ENCODE results near the gene MAN1A1.

The MAN1A1 gene

GRCh38 chr6:119333063-119333609 lies 16.4 kb downstream of the MAN1A1 start:
- TF ChIP-seq CTCF (IDR thresholded peaks at IDR 0.05; ENCODE audit: low read depth, low read length, missing control alignments): no peak
- H3K4me3 ChIP-seq (ENCODE audit: low read depth, low read length): no peak overlapping the region
- DNase-seq (ENCODE audit: low read depth): no peak

GRCh38 chr6:119331663-119332286 lies 17.8 kb downstream of the MAN1A1 start:
- no peak overlapping the region for H3K4me3 ChIP-seq (ENCODE audit: low read depth, low read length)
- no peak for DNase-seq (ENCODE audit: low read depth)
- no peak for TF ChIP-seq CTCF (IDR thresholded peaks at IDR 0.05; ENCODE audit: low read depth, low read length, missing control alignments)

- H3K4me3 ChIP-seq (ENCODE audit: low read depth, low read length): no peak overlapping the region
- TF ChIP-seq CTCF (IDR thresholded peaks at IDR 0.05; ENCODE audit: low read depth, low read length, missing control alignments): no peak
- no peak for DNase-seq (ENCODE audit: low read depth)
These were observed 18.9 kb downstream of the MAN1A1 start for GRCh38 chr6:119330520-119331113.

- no peak overlapping the region for H3K4me3 ChIP-seq (ENCODE audit: low read depth, low read length)
- no peak for TF ChIP-seq CTCF (IDR thresholded peaks at IDR 0.05; ENCODE audit: low read depth, low read length, missing control alignments)
- DNase-seq (ENCODE audit: low read depth): no peak
These were observed 19.8 kb downstream of the MAN1A1 start for GRCh38 chr6:119329794-119330180.

- no peak for TF ChIP-seq CTCF (IDR thresholded peaks at IDR 0.05; ENCODE audit: low read depth, low read length, missing control alignments)
These were observed 20.4 kb downstream of the MAN1A1 start for GRCh38 chr6:119328892-119329793.

GRCh38 chr6:119328254-119328653 lies 21.3 kb downstream of the MAN1A1 start:
- no peak overlapping the region for H3K4me3 ChIP-seq (ENCODE audit: low read depth, low read length)
- no peak for DNase-seq (ENCODE audit: low read depth)
- no peak for TF ChIP-seq CTCF (IDR thresholded peaks at IDR 0.05; ENCODE audit: low read depth, low read length, missing control alignments)

More at GRCh38 chr6:119328892-119329793, 20.4 kb downstream of the MAN1A1 start:
- no peak overlapping the region for H3K4me3 ChIP-seq (ENCODE audit: low read depth, low read length)
- no peak for DNase-seq (ENCODE audit: low read depth)

Data from GM12864 (cell line).